K562 (cell line): ENCODE results near the gene CNOT10. TPM values are rescaled to one million over a fixed set of nuclear protein-coding genes. Genes with fewer than 3 reads are reported as not detected.
A peak's percentile ranks its signal among the peaks of the same experiment; 100 is the strongest.

Experiments
- ATAC-seq: fragments of 200-7000 bp; cut with Tn5 transposase; 3 replicates; pipeline ENCODE4 v1.9.1; 2020; ENCODE audit warnings: moderate library complexity
- BruUV-seq: library from RNA; stranded (reverse); fragments of 400-500 nt; replicated peaks from 2 replicates; lab custom pipeline; 2021; lab: Mats Ljungman, UMichigan
- CTCF ChIA-PET: fragments of 300-600 bp; formaldehyde crosslinking; extraction: SDS; loops from one replicate; lab custom pipeline; 2021; ENCODE audit warnings: low intra/inter-chr PET ratio; lab: Yijun Ruan, JAX
- POLR2A ChIA-PET: fragments of 300-600, 350-650 bp; sonication (Branson Sonifier 250); formaldehyde crosslinking; extraction: SDS; loops from one replicate; lab custom pipeline; 2021; ENCODE audit warnings: antibody characterized with exemption, inconsistent platforms; lab: Yijun Ruan, JAX
- DNase-seq, 4 experiments: peaks; one replicate each; pipeline versions ENCODE4 v3.0.0 to v3.0.0-alpha.2; 2011 to 2018; ENCODE audit warnings: low spot score in 3 of 4, mixed read lengths in 3 of 4; ENCODE audit errors: extremely low read depth in 1 of 4
- FAIRE-seq: peaks from 2 replicates; lab custom pipeline; 2011; peaks lifted over from hg19 to GRCh38; lab: Jason Lieb, UNC
- H2AFZ ChIP-seq: 2 replicates; pipeline ENCODE4 v1.6.0; 2011; ENCODE audit warnings: low read depth, low read length, control low read depth, inconsistent platforms
- H3K27ac ChIP-seq: fragments of 200-600 bp; 3 replicates; pipeline ENCODE4 v1.8.0; 2011; ENCODE audit warnings: low read depth, mild to moderate bottlenecking, control low read depth, inconsistent platforms, low read length, moderate library complexity, mixed read lengths; ENCODE audit errors: extremely low read depth
- H3K27me3 ChIP-seq, 2 experiments: fragments of 300-600 bp in 1 of 2; 2 replicates in 1 of 2; 3 replicates in 1 of 2; pipeline versions ENCODE4 v1.6.0 to v1.8.0; 2011; ENCODE audit warnings: inconsistent platforms in 2 of 2, low read length in 2 of 2, mild to moderate bottlenecking in 1 of 2, mixed read lengths in 1 of 2, moderate library complexity in 1 of 2; ENCODE audit not compliant: control insufficient read depth in 2 of 2, insufficient read depth in 2 of 2
- H3K36me3 ChIP-seq: fragments of 300-600 bp; 3 replicates; pipeline ENCODE4 v1.8.0; 2011; ENCODE audit warnings: mild to moderate bottlenecking, low read length, inconsistent platforms; ENCODE audit not compliant: control insufficient read depth, insufficient read depth
- H3K4me1 ChIP-seq, 2 experiments: fragments of 200-600 bp in 1 of 2; replicated peaks in 1 of 2; 2 replicates in 1 of 2; 3 replicates in 1 of 2; pipeline versions ENCODE4 v1.5.1 to v1.8.0; 2011; ENCODE audit warnings: inconsistent platforms in 2 of 2, low read length in 2 of 2, mild to moderate bottlenecking in 1 of 2, mixed read lengths in 1 of 2, moderate library complexity in 1 of 2; ENCODE audit not compliant: control insufficient read depth in 2 of 2, insufficient read depth in 2 of 2
- H3K4me2 ChIP-seq: 2 replicates; pipeline ENCODE4 v1.6.1; 2011; ENCODE audit warnings: low read length, control low read depth, inconsistent platforms, mixed read lengths; ENCODE audit not compliant: insufficient read depth
- H3K4me3 ChIP-seq: fragments of 200-600 bp; sonication (generic), shearing (Covaris generic); 2 replicates; pipeline ENCODE4 v1.5.1; 2016; ENCODE audit warnings: control low read depth, inconsistent platforms
- H3K79me2 ChIP-seq: fragments of 200-600 bp; 3 replicates; pipeline ENCODE4 v1.8.0; 2011; ENCODE audit warnings: low read length, inconsistent platforms; ENCODE audit not compliant: control insufficient read depth, insufficient read depth
- H3K9ac ChIP-seq, 2 experiments: 2 replicates each; pipeline versions ENCODE4 v1.6.0 to v1.6.1; 2011; ENCODE audit warnings: low read depth in 2 of 2, low read length in 2 of 2, control low read depth in 1 of 2, inconsistent platforms in 1 of 2, mild to moderate bottlenecking in 1 of 2, mixed read lengths in 1 of 2; ENCODE audit not compliant: insufficient read depth in 1 of 2
- H3K9me1 ChIP-seq: one replicate; pipeline ENCODE4 v1.6.0; 2011; ENCODE audit warnings: inconsistent platforms, mild to moderate bottlenecking, low read length, moderate library complexity; ENCODE audit not compliant: control insufficient read depth, insufficient read depth
- H3K9me3 ChIP-seq: replicated peaks from 2 replicates; pipeline ENCODE4 v1.5.1; 2011; ENCODE audit warnings: low read depth, low read length, inconsistent platforms; ENCODE audit not compliant: control insufficient read depth, insufficient read depth
- H4K20me1 ChIP-seq: replicated peaks from 2 replicates; pipeline ENCODE4 v1.6.1; 2011; ENCODE audit warnings: low read length, inconsistent platforms, mixed read lengths; ENCODE audit not compliant: control insufficient read depth, insufficient read depth
- ELF4 ChIP-seq: fragments of 450-650 bp; formaldehyde crosslinking; IDR thresholded peaks from 2 replicates; pipeline ENCODE4 v1.4.0; 2022; ENCODE audit warnings: missing genetic modification characterization
- NFATC3 ChIP-seq: fragments of 450-650 bp; IDR thresholded peaks from 2 replicates; pipeline ENCODE4 v1.6.1; 2017; ENCODE audit warnings: mild to moderate bottlenecking
- PPARD ChIP-seq: fragments of 250-450 bp; sonication (Bioruptor Pico); IDR thresholded peaks from 2 replicates; pipeline ENCODE4 v1.8.0; 2022; ENCODE audit warnings: inconsistent platforms, mild to moderate bottlenecking, moderate library complexity
- ZNF707 ChIP-seq: fragments of 250-450 bp; sonication (Bioruptor Pico); conservative IDR thresholded peaks from 2 replicates; pipeline ENCODE4 v1.8.0; 2022; ENCODE audit warnings: inconsistent platforms, mild to moderate bottlenecking, moderate library complexity
- in situ Hi-C: fragments of 300-500 bp; cut with MboI; formaldehyde crosslinking; loops from 4 replicates; pipeline ENCODE4 v1.15.0; 2018; ENCODE audit warnings: inconsistent platforms, mixed read lengths
- intact Hi-C: fragments of 100-400 bp; cut with micrococcal nuclease; formaldehyde crosslinking; loops from 2 replicates; pipeline ENCODE4 v1.14.2; 2022
- polyA plus RNA-seq, 8 experiments: library from polyadenylated mRNA; depleted of rRNA in 4 of 8; stranded (reverse) in 5 of 8; unstranded in 3 of 8; fragments of >200 nt; fragmentation: Nextera tagmentation in 2 of 8; fragmentation: Illumina TruSeq in 1 of 8; extraction: Ambion mirVana in 2 of 8; extraction: Trizol in 1 of 8; gene quantifications; 2 replicates each; pipeline versions ENCODE4 v1.2.1 to v1.2.3, GENCODE V29; 2011 to 2014; ENCODE audit warnings: inconsistent platforms in 1 of 8, missing spikeins in 1 of 8
- total RNA-seq, 7 experiments: library from RNA; depleted of rRNA in 6 of 7; stranded (reverse); fragments of >200 nt in 6 of 7; fragmentation: Illumina TruSeq in 2 of 7; extraction: Trizol in 2 of 7; gene quantifications; 2 replicates each; pipeline versions ENCODE4 v1.2.1 to v1.2.3, GENCODE V29; 2011 to 2021; ENCODE audit warnings: low replicate concordance in 1 of 7
- TF ChIP-seq, protein P1 (sequence below), 3 experiments: fragments of 200-800 bp in 1 of 3; fragments of 250-450 bp in 1 of 3; fragments of 450-650 bp in 1 of 3; sonication (Bioruptor Pico) in 1 of 3; sonication (Bioruptor generic) in 1 of 3; formaldehyde crosslinking in 1 of 3; IDR thresholded peaks; 2 replicates each; pipeline versions ENCODE4 v1.6.1 to v1.8.0; 2016 to 2022; ENCODE audit warnings: mild to moderate bottlenecking in 2 of 3, missing genetic modification characterization in 2 of 3, missing compliant biosample characterization in 1 of 3, moderate library complexity in 1 of 3
- TF ChIP-seq, protein P2 (sequence below), 2 experiments: fragments of 450-650 bp; formaldehyde crosslinking in 1 of 2; IDR thresholded peaks; 2 replicates each; pipeline versions ENCODE4 v1.4.0 to v1.6.1; 2014 to 2020; ENCODE audit warnings: mild to moderate bottlenecking in 2 of 2, borderline replicate concordance in 1 of 2, low read depth in 1 of 2
- TF ChIP-seq, protein P3 (sequence below): fragments of 450-650 bp; formaldehyde crosslinking; IDR thresholded peaks from 2 replicates; pipeline ENCODE4 v1.4.0; 2022; ENCODE audit warnings: missing genetic modification characterization

Gene CNOT10
- total and polyA plus RNA-seq, 9 of the 15 experiments (the other 6 are each of a cell fraction or from before 2014, with no cell fraction given) = 35.7 to 114 (median 81.9) TPM

DNA sequence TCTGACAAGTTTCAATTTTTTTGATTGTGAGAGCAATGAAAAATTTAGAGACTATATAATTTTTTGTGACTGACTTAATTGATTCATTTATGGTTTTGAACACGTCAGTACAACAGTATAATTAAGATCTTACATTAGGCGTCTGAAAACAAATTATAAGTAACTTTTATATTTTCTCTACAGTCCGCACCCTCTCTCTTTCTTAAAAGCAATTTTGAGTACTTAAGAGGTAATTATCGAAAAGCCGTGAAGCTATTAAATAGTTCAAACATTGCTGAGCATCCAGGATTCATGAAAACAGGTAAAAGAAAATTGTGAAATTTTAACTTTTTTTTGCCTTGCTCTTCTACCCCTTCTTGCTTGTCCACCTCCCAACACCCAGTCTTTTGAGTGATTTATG, 34.9 kb downstream of the CNOT10 start (continued):
- TF ChIP-seq, protein P1, sequence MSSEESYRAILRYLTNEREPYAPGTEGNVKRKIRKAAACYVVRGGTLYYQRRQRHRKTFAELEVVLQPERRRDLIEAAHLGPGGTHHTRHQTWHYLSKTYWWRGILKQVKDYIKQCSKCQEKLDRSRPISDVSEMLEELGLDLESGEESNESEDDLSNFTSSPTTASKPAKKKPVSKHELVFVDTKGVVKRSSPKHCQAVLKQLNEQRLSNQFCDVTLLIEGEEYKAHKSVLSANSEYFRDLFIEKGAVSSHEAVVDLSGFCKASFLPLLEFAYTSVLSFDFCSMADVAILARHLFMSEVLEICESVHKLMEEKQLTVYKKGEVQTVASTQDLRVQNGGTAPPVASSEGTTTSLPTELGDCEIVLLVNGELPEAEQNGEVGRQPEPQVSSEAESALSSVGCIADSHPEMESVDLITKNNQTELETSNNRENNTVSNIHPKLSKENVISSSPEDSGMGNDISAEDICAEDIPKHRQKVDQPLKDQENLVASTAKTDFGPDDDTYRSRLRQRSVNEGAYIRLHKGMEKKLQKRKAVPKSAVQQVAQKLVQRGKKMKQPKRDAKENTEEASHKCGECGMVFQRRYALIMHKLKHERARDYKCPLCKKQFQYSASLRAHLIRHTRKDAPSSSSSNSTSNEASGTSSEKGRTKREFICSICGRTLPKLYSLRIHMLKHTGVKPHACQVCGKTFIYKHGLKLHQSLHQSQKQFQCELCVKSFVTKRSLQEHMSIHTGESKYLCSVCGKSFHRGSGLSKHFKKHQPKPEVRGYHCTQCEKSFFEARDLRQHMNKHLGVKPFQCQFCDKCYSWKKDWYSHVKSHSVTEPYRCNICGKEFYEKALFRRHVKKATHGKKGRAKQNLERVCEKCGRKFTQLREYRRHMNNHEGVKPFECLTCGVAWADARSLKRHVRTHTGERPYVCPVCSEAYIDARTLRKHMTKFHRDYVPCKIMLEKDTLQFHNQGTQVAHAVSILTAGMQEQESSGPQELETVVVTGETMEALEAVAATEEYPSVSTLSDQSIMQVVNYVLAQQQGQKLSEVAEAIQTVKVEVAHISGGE (CRISPR knock-in tag; IDR thresholded peaks at IDR 0.05) = peak in 1 of 3 experiments; percentile 44; a peak in 1 of 6 replicates
- TF ChIP-seq PPARD (CRISPR knock-in tag) (peak; percentile 38; the same call in 1 of the 2 replicates), ELF4 (CRISPR knock-in tag) (no peak), ZNF707 (CRISPR knock-in tag) (peak; percentile 72)

DNA sequence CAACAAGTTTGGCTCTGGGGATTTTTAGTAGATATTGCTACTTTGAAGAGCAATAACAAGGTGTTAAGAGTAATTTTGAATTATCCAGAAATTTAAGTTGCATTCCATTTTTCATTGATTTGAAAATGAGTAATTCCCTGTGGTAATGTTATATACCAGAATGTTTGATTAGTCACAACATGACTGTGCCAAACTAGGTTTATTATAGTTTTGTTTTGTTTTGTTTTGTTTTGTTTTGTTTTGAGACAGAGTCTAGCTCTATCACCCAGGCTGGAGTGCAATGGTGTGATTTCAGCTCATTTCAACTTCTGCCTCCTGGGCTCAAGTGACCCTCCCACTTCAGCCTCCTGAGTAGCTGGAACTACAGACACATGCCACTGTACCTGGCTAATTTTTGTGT, 40.7 kb downstream of the CNOT10 start:
- Histone ChIP-seq H2AFZ (no peak overlapping the region), H4K20me1 (no peaks in the 10 kb centered on the region), H3K27me3 (no peaks in the 10 kb centered on the region), H3K9ac (no peak overlapping the region), H3K4me2 (no peak overlapping the region), H3K9me3 (no peaks in the 10 kb centered on the region; the same call in 1 of the 2 replicates), H3K36me3 (peaks cover 76% of the 10 kb centered on the region), H3K79me2 (no peaks in the 10 kb centered on the region), H3K27ac (no peak overlapping the region), H3K4me1 (no peaks in the 10 kb centered on the region), H3K9me1 (no peaks in the 10 kb centered on the region), H3K4me3 (no peak overlapping the region)
- no peak for FAIRE-seq
- no peak for ATAC-seq
- POLR2A ChIA-PET = no interaction called here
- no peak for DNase-seq
- no peak for TF ChIP-seq NFATC3
- TF ChIP-seq, protein P2, sequence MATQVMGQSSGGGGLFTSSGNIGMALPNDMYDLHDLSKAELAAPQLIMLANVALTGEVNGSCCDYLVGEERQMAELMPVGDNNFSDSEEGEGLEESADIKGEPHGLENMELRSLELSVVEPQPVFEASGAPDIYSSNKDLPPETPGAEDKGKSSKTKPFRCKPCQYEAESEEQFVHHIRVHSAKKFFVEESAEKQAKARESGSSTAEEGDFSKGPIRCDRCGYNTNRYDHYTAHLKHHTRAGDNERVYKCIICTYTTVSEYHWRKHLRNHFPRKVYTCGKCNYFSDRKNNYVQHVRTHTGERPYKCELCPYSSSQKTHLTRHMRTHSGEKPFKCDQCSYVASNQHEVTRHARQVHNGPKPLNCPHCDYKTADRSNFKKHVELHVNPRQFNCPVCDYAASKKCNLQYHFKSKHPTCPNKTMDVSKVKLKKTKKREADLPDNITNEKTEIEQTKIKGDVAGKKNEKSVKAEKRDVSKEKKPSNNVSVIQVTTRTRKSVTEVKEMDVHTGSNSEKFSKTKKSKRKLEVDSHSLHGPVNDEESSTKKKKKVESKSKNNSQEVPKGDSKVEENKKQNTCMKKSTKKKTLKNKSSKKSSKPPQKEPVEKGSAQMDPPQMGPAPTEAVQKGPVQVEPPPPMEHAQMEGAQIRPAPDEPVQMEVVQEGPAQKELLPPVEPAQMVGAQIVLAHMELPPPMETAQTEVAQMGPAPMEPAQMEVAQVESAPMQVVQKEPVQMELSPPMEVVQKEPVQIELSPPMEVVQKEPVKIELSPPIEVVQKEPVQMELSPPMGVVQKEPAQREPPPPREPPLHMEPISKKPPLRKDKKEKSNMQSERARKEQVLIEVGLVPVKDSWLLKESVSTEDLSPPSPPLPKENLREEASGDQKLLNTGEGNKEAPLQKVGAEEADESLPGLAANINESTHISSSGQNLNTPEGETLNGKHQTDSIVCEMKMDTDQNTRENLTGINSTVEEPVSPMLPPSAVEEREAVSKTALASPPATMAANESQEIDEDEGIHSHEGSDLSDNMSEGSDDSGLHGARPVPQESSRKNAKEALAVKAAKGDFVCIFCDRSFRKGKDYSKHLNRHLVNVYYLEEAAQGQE (IDR thresholded peaks at IDR 0.05; ENCODE audit: borderline replicate concordance) = no peak
- TF ChIP-seq, protein P2 (CRISPR knock-in tag; IDR thresholded peaks at IDR 0.05; ENCODE audit: low read depth) = no peak
- TF ChIP-seq, protein P3, sequence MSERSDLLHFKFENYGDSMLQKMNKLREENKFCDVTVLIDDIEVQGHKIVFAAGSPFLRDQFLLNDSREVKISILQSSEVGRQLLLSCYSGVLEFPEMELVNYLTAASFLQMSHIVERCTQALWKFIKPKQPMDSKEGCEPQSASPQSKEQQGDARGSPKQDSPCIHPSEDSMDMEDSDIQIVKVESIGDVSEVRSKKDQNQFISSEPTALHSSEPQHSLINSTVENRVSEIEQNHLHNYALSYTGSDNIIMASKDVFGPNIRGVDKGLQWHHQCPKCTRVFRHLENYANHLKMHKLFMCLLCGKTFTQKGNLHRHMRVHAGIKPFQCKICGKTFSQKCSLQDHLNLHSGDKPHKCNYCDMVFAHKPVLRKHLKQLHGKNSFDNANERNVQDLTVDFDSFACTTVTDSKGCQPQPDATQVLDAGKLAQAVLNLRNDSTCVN = no peak
- intact Hi-C loops = no loop called here
- in situ Hi-C loops = no loop called here
- CTCF ChIA-PET = no interaction called here
- BruUV-seq = no TSS peak
